ENCODE results near the gene MAGEB5. TPM values are rescaled to one million over a fixed set of nuclear protein-coding genes. Genes with fewer than 3 reads are reported as not detected.
A peak's percentile ranks its signal among the peaks of the same experiment; 100 is the strongest.
"Not testable (repeated sequence)": the region's sequence is repeated elsewhere in the genome, so short reads cannot be mapped to it uniquely, and the experiment has no call there.

MAGEB5 gene, protein sequence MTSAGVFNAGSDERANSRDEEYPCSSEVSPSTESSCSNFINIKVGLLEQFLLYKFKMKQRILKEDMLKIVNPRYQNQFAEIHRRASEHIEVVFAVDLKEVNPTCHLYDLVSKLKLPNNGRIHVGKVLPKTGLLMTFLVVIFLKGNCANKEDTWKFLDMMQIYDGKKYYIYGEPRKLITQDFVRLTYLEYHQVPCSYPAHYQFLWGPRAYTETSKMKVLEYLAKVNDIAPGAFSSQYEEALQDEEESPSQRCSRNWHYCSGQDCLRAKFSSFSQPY
- total RNA-seq (2014; rRNA removed; shearing (Covaris generic)) = not detected in 2 replicates

DNA sequence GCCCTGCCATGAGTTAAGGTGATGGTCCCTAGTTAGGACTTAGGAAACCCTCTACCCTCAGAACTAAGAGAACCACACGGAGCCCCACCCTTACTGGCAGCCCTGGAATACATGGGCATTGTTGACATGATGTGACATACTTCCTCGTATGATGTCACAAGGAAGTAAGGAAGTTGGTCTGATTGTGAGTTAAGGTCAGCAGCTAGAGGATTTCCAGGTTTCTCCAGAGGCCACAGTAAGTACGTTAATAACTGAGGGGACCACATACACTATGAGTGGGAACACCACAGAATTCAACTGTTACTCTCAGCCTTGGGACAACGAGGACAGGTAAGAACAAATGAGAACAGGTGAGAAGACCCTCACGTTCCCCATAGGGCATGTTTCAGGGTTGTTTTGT, at the start of gene MAGEB5:
MAGEB5 (plus strand) TSS at position 301 of the 400 bp plus-strand sequence. CDS start 1,133 bp downstream, outside the sequence.
- no peak for DNase-seq (ENCODE audit: low spot score)

DNA sequence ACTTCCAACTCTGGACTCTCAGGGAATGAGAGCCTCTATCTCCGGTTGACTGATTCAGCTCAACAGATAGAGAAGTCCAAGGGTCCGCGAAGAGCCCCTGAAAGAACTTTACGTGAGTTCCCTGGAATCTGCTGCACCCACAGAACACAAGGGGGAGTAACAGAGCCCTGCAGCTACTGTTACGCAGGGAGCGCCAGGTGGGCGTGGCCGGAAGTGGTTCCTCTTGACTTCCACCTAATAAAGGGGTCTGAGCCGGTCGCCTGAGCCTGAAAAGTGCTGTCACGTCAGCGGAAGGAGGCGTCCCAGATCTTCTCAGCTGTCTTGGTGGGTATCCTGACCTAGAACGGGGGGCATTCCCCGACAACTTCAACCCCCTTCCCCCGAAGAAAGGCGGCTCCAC, 23.8 kb upstream of the MAGEB5 start, which contains the start of gene MAGEB6:
MAGEB6 (plus strand) TSS at position 237 of the 400 bp plus-strand sequence. CDS start 1,407 bp downstream, outside the sequence.
- DNase-seq (ENCODE audit: low spot score) = no peak

DNA sequence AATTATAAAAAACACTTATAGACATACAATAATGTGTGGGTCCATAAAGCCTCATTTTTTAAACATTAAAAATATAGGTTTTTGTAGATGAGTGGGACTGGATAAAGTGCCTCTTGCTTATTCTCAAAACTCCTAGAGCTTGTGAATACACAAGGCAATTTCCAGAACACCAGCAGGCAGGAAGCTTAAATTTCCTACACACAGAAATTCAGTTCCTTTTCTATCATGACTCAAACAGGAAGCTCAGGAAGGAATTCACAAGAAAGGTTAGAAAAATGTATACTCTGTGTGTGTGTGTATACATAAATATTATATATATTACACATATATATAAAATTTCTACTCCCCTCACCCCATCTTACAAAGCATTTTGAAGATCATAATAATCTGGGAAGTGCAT, 12.4 kb upstream of the MAGEB5 start:
- DNase-seq (ENCODE audit: low spot score) = no peak

DNA sequence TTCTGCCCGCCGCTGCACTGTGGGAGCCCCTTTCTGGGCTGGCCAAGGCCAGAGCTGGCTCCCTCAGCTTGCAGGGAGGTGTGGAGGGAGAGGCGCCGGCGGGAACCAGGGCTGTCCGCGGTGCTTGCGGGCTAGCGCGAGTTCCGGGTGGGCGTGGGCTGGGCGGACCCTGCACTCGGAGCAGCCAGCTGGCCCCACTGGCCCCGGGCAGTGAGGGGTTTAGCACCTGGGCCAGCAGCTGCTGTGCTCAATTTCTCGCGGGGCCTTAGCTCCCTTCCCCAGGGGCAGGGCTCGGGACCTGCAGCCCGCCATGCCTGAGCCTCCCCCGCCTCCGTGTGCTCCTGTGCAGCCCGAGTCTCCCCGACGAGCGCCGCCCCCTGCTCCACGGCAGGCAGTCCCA, 11.3 kb upstream of the MAGEB5 start:
- not testable (repeated sequence) for DNase-seq (ENCODE audit: low spot score)

DNA sequence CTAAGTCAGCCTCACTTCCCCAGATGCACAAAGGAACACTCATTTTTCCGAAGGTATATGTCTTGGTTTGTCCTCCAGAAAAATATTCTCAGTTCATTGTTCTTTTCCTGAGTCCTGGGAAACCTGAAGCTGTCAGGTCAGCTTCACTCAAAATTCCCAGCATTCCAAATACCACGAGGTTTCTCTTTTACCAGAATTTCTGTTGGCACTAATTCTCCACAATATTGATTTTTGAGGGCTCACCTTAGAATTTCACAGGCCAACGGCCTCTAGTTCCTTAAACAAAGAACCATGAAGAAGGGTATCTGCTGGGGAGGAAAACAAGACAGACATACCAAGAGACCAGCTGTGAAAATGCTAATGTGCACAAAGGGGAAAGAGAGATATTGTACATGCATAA, 8.0 kb upstream of the MAGEB5 start:
- no peak for DNase-seq (ENCODE audit: low spot score)

DNA sequence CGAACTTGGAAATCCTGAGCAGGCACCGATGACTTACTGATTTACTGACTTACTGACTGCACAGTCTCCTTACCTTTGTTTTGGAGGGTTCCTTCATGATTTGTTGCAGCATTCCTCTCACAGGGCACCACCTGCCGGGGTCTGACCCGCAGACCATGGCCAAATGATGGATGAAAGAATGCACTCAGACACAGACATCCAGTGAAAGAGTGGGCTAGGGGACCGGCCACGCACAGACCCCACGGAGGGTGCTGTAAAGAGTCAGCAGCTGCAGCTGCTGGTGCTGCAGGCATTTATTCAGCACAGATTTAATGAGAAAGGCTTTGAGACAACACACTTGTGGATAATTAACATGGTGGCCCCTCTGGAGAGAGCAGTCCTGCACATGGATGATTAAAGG, 3.4 kb downstream of the MAGEB5 start:
- DNase-seq (ENCODE audit: low spot score) = no peak

DNA sequence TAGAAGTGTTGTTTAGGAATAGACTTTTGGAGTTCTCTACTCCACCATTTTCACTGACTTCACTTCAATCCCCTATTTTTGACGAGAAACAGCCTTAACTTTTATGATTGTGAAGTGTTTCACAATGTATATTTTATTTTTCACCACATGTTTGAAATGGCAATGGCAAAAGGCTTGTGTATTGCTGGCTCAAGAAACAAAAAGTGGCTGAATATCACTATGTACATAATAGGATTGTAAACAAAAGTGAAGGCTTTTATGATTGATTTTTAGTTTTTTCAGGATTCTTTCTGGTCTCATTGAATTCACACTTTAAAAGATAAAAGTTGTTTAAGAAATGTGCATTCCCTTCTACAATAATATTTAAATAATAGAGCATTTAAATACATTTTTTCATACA, 18.2 kb downstream of the MAGEB5 start:
- DNase-seq (ENCODE audit: low spot score) = no peak

DNA sequence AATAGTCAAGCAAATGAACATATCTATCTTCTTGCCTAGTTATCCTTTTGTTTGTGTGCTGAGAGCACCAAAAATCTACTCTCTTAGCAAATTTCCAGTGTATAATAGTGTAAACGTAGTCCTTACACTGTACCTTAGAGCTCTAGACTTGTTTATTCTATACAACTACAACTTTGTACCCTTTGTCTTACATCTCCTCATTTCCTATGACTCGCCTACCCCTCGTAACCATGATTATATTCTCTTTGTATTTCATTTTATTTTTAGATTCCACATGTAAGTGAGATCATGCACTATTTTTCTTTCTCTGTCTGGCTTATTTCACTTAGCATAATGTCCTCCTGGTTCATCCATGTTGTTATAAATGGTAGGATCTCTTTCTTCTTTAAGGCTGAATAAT, 37.6 kb downstream of the MAGEB5 start:
- DNase-seq (ENCODE audit: low spot score) = peak; percentile 6

DNA sequence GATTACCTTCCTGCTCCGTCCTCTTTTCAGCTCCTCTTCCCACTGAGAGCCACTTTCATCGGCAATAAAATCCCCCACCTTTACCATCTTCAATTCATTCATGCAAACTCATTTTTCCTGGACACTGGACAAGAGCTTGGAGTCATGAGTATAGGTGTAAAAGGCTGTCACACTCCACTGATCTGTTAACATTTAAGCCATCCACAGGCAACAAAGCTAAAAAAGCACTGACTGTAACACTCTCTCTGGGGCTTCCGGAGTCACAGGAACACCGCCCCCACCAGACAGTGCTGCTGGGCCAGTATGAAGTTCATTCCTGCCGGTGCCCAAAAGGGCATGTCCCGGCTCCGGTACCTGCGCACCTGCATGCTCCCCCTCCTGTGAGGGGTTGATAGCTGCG, 38.5 kb downstream of the MAGEB5 start:
- no peak for DNase-seq (ENCODE audit: low spot score)

DNA sequence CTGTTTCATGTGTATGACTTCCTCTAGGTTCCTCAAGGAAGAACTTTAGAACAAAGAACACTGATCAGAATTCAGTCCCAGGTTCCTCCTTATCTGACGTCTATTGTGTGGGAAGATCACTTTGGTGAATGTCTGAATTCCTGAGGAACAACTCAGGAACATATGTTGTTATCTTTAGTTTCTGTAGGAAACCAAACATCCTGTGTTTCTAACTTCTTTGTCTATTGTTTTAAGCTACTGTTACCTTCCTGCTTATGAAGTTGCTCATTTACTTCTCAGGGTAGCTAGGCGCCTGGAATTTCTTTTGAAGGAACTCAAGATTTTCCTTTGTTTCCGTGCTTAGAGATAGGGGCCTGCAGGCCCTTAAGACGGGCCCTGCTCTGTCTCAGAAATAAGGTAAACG, 46.2 kb downstream of the MAGEB5 start:
- DNase-seq (ENCODE audit: low spot score) = peak; percentile 80

Other genes starting within 250 kb of the MAGEB5 start
- gene MAGEB18, start 77.8 kb upstream of the MAGEB5 start, total RNA-seq (2014; rRNA removed; shearing (Covaris generic)) = not detected in 2 replicates
- not detected in 2 replicates for gene MAGEB6B, start 55.6 kb upstream of the MAGEB5 start, total RNA-seq (2014; rRNA removed; shearing (Covaris generic))
- not detected in 2 replicates for gene MAGEB6, start 23.7 kb upstream of the MAGEB5 start, total RNA-seq (2014; rRNA removed; shearing (Covaris generic))

Data from A172 (cell line).